BLaER1 treated with 17β-estradiol and CSF1 and Interleukin-3, amounts not matched to agents 10 nM and 100 nM (cell line): ENCODE results near the gene KAZN.

Experiments used
- H3K27ac ChIP-seq, 11 experiments: shearing (Covaris generic); formaldehyde crosslinking; 2 replicates each; pipeline ENCODE4 v1.8.1; 2022
- H3K27me3 ChIP-seq, 11 experiments: shearing (Covaris generic); formaldehyde crosslinking; 2 replicates each; pipeline ENCODE4 v1.8.1; 2022
- H3K36me3 ChIP-seq, 11 experiments: shearing (Covaris generic); formaldehyde crosslinking; 2 replicates each; pipeline ENCODE4 v1.8.1; 2022
- H3K4me1 ChIP-seq, 10 experiments: shearing (Covaris generic); formaldehyde crosslinking; 2 replicates each; pipeline ENCODE4 v1.8.1; 2022
- H3K4me2 ChIP-seq, 11 experiments: shearing (Covaris generic); formaldehyde crosslinking; 2 replicates each; pipeline ENCODE4 v1.8.1; 2022
- H3K4me3 ChIP-seq, 10 experiments: shearing (Covaris generic); formaldehyde crosslinking; 2 replicates each; pipeline ENCODE4 v1.8.1; 2022
- H3K9ac ChIP-seq, 11 experiments: shearing (Covaris generic); formaldehyde crosslinking; 2 replicates each; pipeline ENCODE4 v1.8.1; 2022
- H3K9me3 ChIP-seq, 11 experiments: shearing (Covaris generic); formaldehyde crosslinking; replicated peaks in 1 of 11; 2 replicates each; pipeline ENCODE4 v1.8.1; 2022
- H4K20me1 ChIP-seq, 11 experiments: shearing (Covaris generic); formaldehyde crosslinking; 2 replicates each; pipeline ENCODE4 v1.8.1; 2022
- Cebpa-rat ChIP-seq, 11 experiments: shearing (Covaris generic); IDR thresholded peaks; 2 replicates each; pipeline ENCODE4 v1.8.1; 2022

The KAZN gene

GRCh38 chr1:14597343-14598006 lies 1.0 kb upstream of the KAZN start:
- Histone ChIP-seq H3K4me2 (peak overlapping the region in 8 of 11 experiments; percentile 72 to 93 (median 84); a peak in 10 of 22 replicates), H3K4me1 (peaks cover 7 to 28% (median 25%) of the 10 kb centered on the region in 10 experiments; a peak in 17 of 20 replicates), H3K9ac (no peak overlapping the region), H3K36me3 (no peaks in the 10 kb centered on the region), H3K27ac (no peak overlapping the region), H3K27me3 (peaks cover 45 to 60% (median 54%) of the 10 kb centered on the region in 11 experiments), H3K4me3 (no peak overlapping the region; a peak in 1 of 20 replicates), H4K20me1 (peaks cover 0 to 23% (median 0%) of the 10 kb centered on the region in 11 experiments; a peak in 7 of 22 replicates), H3K9me3 (no peaks in the 10 kb centered on the region)
- no peak for TF ChIP-seq Cebpa-rat (IDR thresholded peaks at IDR 0.05)

GRCh38 chr1:14598007-14598497 lies 433 bp upstream of the KAZN start:
- H3K27ac ChIP-seq, result no peak overlapping the region
- H3K4me1 ChIP-seq, result peaks cover 7 to 27% (median 25%) of the 10 kb centered on the region in 10 experiments; a peak in 17 of 20 replicates

DNA sequence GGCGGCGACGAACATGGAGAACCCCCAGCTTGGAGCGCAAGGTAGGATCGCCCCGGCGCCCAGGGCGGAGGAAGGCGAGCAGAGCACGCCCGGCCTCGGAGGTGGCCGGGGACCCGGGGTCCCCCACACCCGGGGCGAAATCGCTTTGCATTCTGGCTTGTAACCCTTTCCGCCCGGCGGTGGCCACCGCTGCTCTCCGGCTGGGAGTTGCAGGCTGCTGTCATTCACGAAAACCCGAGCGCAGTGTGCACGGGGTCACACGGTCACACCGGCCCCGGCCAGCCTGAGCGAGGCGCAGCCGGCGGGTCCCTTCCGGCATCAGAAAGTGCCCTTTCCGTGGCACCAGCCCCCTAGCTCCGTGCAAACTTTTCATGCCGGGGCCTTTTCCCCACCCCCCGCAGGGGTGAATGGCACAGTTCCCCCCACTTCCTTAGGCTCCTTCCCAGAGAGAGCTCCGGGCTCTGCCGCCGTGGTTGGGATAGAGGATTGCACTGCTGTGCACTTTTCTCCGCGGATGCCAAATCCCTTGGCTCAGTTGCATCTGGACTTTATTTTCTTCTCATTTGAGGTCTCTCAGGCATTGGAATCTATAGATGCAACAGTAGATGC lies 802 bp downstream of the KAZN start:
- peak overlapping the region; percentile 72 to 93 (median 85) for H3K4me2 ChIP-seq
- peak overlapping the region in 4 of 11 experiments; percentile 18 to 56 (median 28); a peak in 1 of 22 replicates for H3K9ac ChIP-seq
- H3K36me3 ChIP-seq, result no peaks in the 10 kb centered on the region
- peaks cover 7 to 27% (median 25%) of the 10 kb centered on the region in 10 experiments; a peak in 17 of 20 replicates for H3K4me1 ChIP-seq
- H3K9me3 ChIP-seq, result no peaks in the 10 kb centered on the region
- peak overlapping the region; percentile 38 to 68 (median 57) for H3K4me3 ChIP-seq
- H4K20me1 ChIP-seq, result peaks cover 0 to 23% (median 0%) of the 10 kb centered on the region in 11 experiments; a peak in 7 of 22 replicates
- H3K27me3 ChIP-seq, result peaks cover 45 to 61% (median 54%) of the 10 kb centered on the region in 11 experiments
- no peak overlapping the region for H3K27ac ChIP-seq
- no peak for TF ChIP-seq Cebpa-rat (IDR thresholded peaks at IDR 0.05)

More at GRCh38 chr1:14598007-14598497, 433 bp upstream of the KAZN start:
- Histone ChIP-seq H3K4me3 (peak overlapping the region; percentile 38 to 68 (median 57)), H4K20me1 (peaks cover 0 to 23% (median 0%) of the 10 kb centered on the region in 11 experiments; a peak in 7 of 22 replicates), H3K9me3 (no peaks in the 10 kb centered on the region), H3K9ac (peak overlapping the region in 2 of 11 experiments; percentile 26 to 56; a peak in 2 of 22 replicates), H3K4me2 (peak overlapping the region; percentile 72 to 93 (median 85)), H3K36me3 (no peaks in the 10 kb centered on the region), H3K27me3 (peaks cover 45 to 61% (median 54%) of the 10 kb centered on the region in 11 experiments)
- no peak for TF ChIP-seq Cebpa-rat (IDR thresholded peaks at IDR 0.05)

GRCh38 chr1:14599800-14600199 lies 1.3 kb downstream of the KAZN start:
- Histone ChIP-seq H3K9ac (no peak overlapping the region), H3K4me2 (peak overlapping the region; percentile 72 to 93 (median 85)), H3K36me3 (no peaks in the 10 kb centered on the region), H3K27ac (no peak overlapping the region), H3K9me3 (no peaks in the 10 kb centered on the region), H3K4me1 (peaks cover 7 to 27% (median 25%) of the 10 kb centered on the region in 10 experiments; a peak in 17 of 20 replicates), H3K4me3 (peak overlapping the region in 8 of 10 experiments; percentile 38 to 68 (median 58); a peak in 7 of 20 replicates), H4K20me1 (peaks cover 0 to 23% (median 0%) of the 10 kb centered on the region in 11 experiments; a peak in 7 of 22 replicates), H3K27me3 (peaks cover 45 to 61% (median 54%) of the 10 kb centered on the region in 11 experiments)
- no peak for TF ChIP-seq Cebpa-rat (IDR thresholded peaks at IDR 0.05)

DNA sequence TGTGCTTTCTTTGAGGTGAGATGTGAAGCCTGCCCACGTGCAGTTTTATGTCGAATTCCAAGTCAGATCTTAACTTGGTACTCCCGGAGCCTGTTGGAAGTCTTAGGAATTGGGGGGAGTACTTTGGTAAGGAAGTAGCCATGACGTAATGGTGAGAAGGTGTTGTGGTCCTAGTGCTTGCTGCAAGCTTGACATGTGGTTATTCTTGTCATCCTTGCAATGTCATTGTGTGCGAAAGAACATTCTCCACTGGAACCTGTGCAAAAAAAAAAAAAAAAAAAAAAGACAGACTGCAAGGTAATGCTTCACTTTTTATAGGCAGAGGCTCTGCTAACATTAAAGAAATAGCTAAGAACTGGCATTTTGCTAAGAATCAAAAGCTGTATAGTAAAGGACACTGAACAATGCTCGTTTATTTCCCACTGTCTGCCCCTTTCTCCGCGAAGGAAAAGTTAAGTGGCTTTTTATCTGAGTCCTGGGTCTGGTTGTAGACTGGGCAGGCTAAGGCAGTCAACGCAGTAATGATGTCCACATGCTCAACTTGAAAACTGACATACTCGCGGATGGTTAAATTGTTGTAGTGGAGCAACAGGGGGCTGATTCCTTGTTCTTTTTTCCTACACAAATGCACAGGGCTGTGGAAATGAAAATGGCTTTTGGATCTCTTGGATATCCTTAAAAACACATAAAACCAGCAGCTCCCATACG lies 2.1 kb downstream of the KAZN start:
- H3K27me3 ChIP-seq, result peaks cover 45 to 61% (median 54%) of the 10 kb centered on the region in 11 experiments
- H3K9ac ChIP-seq, result no peak overlapping the region

GRCh38 chr1:14602136-14602535 lies 3.7 kb downstream of the KAZN start:
- no peaks in the 10 kb centered on the region for H3K9me3 ChIP-seq
- peaks cover 44 to 56% (median 49%) of the 10 kb centered on the region in 11 experiments for H3K27me3 ChIP-seq
- H3K4me3 ChIP-seq, result no peak overlapping the region
- peaks cover 7 to 27% (median 25%) of the 10 kb centered on the region in 10 experiments; a peak in 17 of 20 replicates for H3K4me1 ChIP-seq
- H3K36me3 ChIP-seq, result no peaks in the 10 kb centered on the region
- peaks cover 0 to 23% (median 0%) of the 10 kb centered on the region in 11 experiments; a peak in 7 of 22 replicates for H4K20me1 ChIP-seq
- TF ChIP-seq Cebpa-rat (IDR thresholded peaks at IDR 0.05), result no peak
- no peak overlapping the region for H3K4me2 ChIP-seq
- no peak overlapping the region for H3K27ac ChIP-seq
- no peak overlapping the region for H3K9ac ChIP-seq

More for the DNA sequence above, 2.1 kb downstream of the KAZN start:
- H3K36me3 ChIP-seq, result no peaks in the 10 kb centered on the region
- no peak for TF ChIP-seq Cebpa-rat (IDR thresholded peaks at IDR 0.05)
- peaks cover 7 to 27% (median 25%) of the 10 kb centered on the region in 10 experiments; a peak in 17 of 20 replicates for H3K4me1 ChIP-seq
- peak overlapping the region in 4 of 11 experiments; percentile 72 to 85 (median 78); a peak in 3 of 22 replicates for H3K4me2 ChIP-seq
- peaks cover 0 to 23% (median 0%) of the 10 kb centered on the region in 11 experiments; a peak in 7 of 22 replicates for H4K20me1 ChIP-seq
- H3K4me3 ChIP-seq, result no peak overlapping the region
- no peaks in the 10 kb centered on the region for H3K9me3 ChIP-seq
- H3K27ac ChIP-seq, result no peak overlapping the region

GRCh38 chr1:14603645-14604044 lies 5.2 kb downstream of the KAZN start:
- Histone ChIP-seq H3K36me3 (no peaks in the 10 kb centered on the region), H3K9ac (no peak overlapping the region), H3K27me3 (peaks cover 29 to 41% (median 34%) of the 10 kb centered on the region in 11 experiments), H3K27ac (no peak overlapping the region), H3K4me2 (no peak overlapping the region), H3K9me3 (no peaks in the 10 kb centered on the region), H4K20me1 (peaks cover 0 to 17% (median 0%) of the 10 kb centered on the region in 11 experiments; a peak in 7 of 22 replicates), H3K4me1 (peaks cover 7 to 18% (median 16%) of the 10 kb centered on the region in 10 experiments; a peak in 17 of 20 replicates), H3K4me3 (no peak overlapping the region)
- no peak for TF ChIP-seq Cebpa-rat (IDR thresholded peaks at IDR 0.05)

- no peak for TF ChIP-seq Cebpa-rat (IDR thresholded peaks at IDR 0.05)
These were observed 5.9 kb downstream of the KAZN start for GRCh38 chr1:14604414-14604813.

More at GRCh38 chr1:14604414-14604813, 5.9 kb downstream of the KAZN start:
- no peaks in the 10 kb centered on the region for H3K9me3 ChIP-seq
- H3K4me1 ChIP-seq, result peaks cover 4 to 10% (median 9%) of the 10 kb centered on the region in 10 experiments; a peak in 17 of 20 replicates
- no peak overlapping the region for H3K4me2 ChIP-seq
- no peak overlapping the region for H3K27ac ChIP-seq
- peaks cover 21 to 33% (median 26%) of the 10 kb centered on the region in 11 experiments for H3K27me3 ChIP-seq
- no peak overlapping the region for H3K4me3 ChIP-seq
- peaks cover 0 to 10% (median 0%) of the 10 kb centered on the region in 11 experiments; a peak in 3 of 22 replicates for H4K20me1 ChIP-seq
- no peak overlapping the region for H3K9ac ChIP-seq
- no peaks in the 10 kb centered on the region for H3K36me3 ChIP-seq
